ENCODE data around the gene MGAT4B.

GRCh38 chr5:179776411-179776938 is 30.2 kb downstream of the MGAT4B start:
- TF ChIP-seq, protein P1, sequence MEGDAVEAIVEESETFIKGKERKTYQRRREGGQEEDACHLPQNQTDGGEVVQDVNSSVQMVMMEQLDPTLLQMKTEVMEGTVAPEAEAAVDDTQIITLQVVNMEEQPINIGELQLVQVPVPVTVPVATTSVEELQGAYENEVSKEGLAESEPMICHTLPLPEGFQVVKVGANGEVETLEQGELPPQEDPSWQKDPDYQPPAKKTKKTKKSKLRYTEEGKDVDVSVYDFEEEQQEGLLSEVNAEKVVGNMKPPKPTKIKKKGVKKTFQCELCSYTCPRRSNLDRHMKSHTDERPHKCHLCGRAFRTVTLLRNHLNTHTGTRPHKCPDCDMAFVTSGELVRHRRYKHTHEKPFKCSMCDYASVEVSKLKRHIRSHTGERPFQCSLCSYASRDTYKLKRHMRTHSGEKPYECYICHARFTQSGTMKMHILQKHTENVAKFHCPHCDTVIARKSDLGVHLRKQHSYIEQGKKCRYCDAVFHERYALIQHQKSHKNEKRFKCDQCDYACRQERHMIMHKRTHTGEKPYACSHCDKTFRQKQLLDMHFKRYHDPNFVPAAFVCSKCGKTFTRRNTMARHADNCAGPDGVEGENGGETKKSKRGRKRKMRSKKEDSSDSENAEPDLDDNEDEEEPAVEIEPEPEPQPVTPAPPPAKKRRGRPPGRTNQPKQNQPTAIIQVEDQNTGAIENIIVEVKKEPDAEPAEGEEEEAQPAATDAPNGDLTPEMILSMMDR (IDR thresholded peaks at IDR 0.05) = no peak
- no peak for TF ChIP-seq POLR2A (IDR thresholded peaks at IDR 0.05)
